Measurements from ENCODE around the gene RGL1.

RGL1 gene

GRCh38 chr1:183834568-183834967 is 29.6 kb downstream of the RGL1 start:
- Histone ChIP-seq H2AFZ (ENCODE audit: low read length) (no peak overlapping the region), H4K20me1 (ENCODE audit: insufficient read depth, low read length, poor library complexity, severe bottlenecking) (no peaks in the 10 kb centered on the region), H3K4me2 (ENCODE audit: low read depth, low read length, poor library complexity, severe bottlenecking) (no peak overlapping the region), H3K4me1 (ENCODE audit: insufficient read depth, low read length, poor library complexity, severe bottlenecking) (no peaks in the 10 kb centered on the region), H3K4me3 (ENCODE audit: low read length, poor library complexity, severe bottlenecking) (no peak overlapping the region), H3K36me3 (ENCODE audit: insufficient read depth, low read length) (no peaks in the 10 kb centered on the region), H3F3A (ENCODE audit: low read depth) (no peaks in the 10 kb centered on the region), H3K9me2 (replicated peaks; ENCODE audit: low read depth, low read length) (no peaks in the 10 kb centered on the region), H3K79me2 (ENCODE audit: insufficient read depth, low read length) (no peaks in the 10 kb centered on the region), H3K27me3 (ENCODE audit: insufficient read depth, low read length, poor library complexity, severe bottlenecking) (no peaks in the 10 kb centered on the region), H3K9ac (ENCODE audit: low read depth, low read length, poor library complexity, severe bottlenecking) (no peak overlapping the region), H3K9me3 (ENCODE audit: insufficient read depth, low read depth, low read length) (no peaks in the 10 kb centered on the region)
- TF ChIP-seq EZH2phosphoT487 (IDR thresholded peaks at IDR 0.05; ENCODE audit: borderline replicate concordance) = no peak
- TF ChIP-seq CTCF (conservative IDR thresholded peaks at IDR 0.05; ENCODE audit: low read length) = no peak

DNA sequence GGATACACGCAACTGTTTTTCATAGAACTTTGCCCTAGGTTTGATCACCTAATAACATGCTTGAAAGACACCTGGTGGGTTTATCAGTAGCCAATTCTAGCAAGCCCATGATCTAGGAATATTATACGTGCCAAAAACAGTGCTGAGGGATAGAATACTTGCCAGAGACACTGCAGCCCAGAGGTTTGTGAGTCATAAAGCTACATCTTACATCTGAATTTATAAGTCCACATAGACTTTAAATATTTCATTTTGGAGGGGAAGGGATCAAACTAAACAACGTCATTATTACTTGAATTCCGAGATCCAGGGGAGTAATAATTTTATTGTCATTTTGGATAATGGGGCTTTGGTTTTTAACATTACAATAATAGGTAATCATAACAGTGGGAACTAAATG is 31.7 kb downstream of the RGL1 start:
- H3K9me2 ChIP-seq (replicated peaks; ENCODE audit: low read depth, low read length) = no peaks in the 10 kb centered on the region
- no peaks in the 10 kb centered on the region for H3K9me3 ChIP-seq (ENCODE audit: insufficient read depth, low read depth, low read length)
- no peaks in the 10 kb centered on the region for H4K20me1 ChIP-seq (ENCODE audit: insufficient read depth, low read length, poor library complexity, severe bottlenecking)
- H2AFZ ChIP-seq (ENCODE audit: low read length) = no peak overlapping the region
- no peaks in the 10 kb centered on the region for H3K4me1 ChIP-seq (ENCODE audit: insufficient read depth, low read length, poor library complexity, severe bottlenecking)
- no peak overlapping the region for H3K4me3 ChIP-seq (ENCODE audit: low read length, poor library complexity, severe bottlenecking)
- H3K9ac ChIP-seq (ENCODE audit: low read depth, low read length, poor library complexity, severe bottlenecking) = no peak overlapping the region
- no peaks in the 10 kb centered on the region for H3F3A ChIP-seq (ENCODE audit: low read depth)
- no peak overlapping the region for H3K4me2 ChIP-seq (ENCODE audit: low read depth, low read length, poor library complexity, severe bottlenecking)
- H3K79me2 ChIP-seq (ENCODE audit: insufficient read depth, low read length) = no peaks in the 10 kb centered on the region
- H3K36me3 ChIP-seq (ENCODE audit: insufficient read depth, low read length) = no peaks in the 10 kb centered on the region
- no peak for TF ChIP-seq CTCF (conservative IDR thresholded peaks at IDR 0.05; ENCODE audit: low read length)
- TF ChIP-seq EZH2phosphoT487 (IDR thresholded peaks at IDR 0.05; ENCODE audit: borderline replicate concordance) = no peak
- H3K27me3 ChIP-seq (ENCODE audit: insufficient read depth, low read length, poor library complexity, severe bottlenecking) = no peaks in the 10 kb centered on the region

GRCh38 chr1:183837062-183837461 is 32.1 kb downstream of the RGL1 start:
- Histone ChIP-seq H2AFZ (ENCODE audit: low read length) (no peak overlapping the region), H3K79me2 (ENCODE audit: insufficient read depth, low read length) (no peaks in the 10 kb centered on the region), H3F3A (ENCODE audit: low read depth) (no peaks in the 10 kb centered on the region), H3K9ac (ENCODE audit: low read depth, low read length, poor library complexity, severe bottlenecking) (no peak overlapping the region), H3K4me1 (ENCODE audit: insufficient read depth, low read length, poor library complexity, severe bottlenecking) (no peaks in the 10 kb centered on the region), H4K20me1 (ENCODE audit: insufficient read depth, low read length, poor library complexity, severe bottlenecking) (no peaks in the 10 kb centered on the region), H3K27me3 (ENCODE audit: insufficient read depth, low read length, poor library complexity, severe bottlenecking) (no peaks in the 10 kb centered on the region), H3K36me3 (ENCODE audit: insufficient read depth, low read length) (no peaks in the 10 kb centered on the region), H3K9me2 (replicated peaks; ENCODE audit: low read depth, low read length) (no peaks in the 10 kb centered on the region), H3K4me3 (ENCODE audit: low read length, poor library complexity, severe bottlenecking) (no peak overlapping the region), H3K4me2 (ENCODE audit: low read depth, low read length, poor library complexity, severe bottlenecking) (no peak overlapping the region), H3K9me3 (ENCODE audit: insufficient read depth, low read depth, low read length) (no peaks in the 10 kb centered on the region)
- no peak for TF ChIP-seq EZH2phosphoT487 (IDR thresholded peaks at IDR 0.05; ENCODE audit: borderline replicate concordance)

DNA sequence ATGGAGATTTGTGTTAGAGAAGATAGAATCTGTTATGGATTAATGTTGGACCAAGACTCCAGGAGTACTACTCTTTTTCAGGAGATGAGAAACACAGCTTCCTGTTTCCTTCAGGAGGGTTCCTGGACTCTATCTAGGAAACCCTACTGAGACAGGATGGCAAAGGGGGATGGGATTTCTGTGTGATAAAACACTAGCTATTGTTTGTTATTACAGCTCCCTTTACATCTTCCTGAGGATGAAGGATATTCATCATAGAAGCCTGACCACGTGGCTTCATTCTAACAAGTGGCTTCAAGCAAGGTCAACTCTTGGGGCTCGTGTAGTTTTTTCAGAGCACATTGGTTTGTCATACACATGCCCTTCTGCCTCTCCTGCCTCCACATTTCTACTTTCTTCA is 33.3 kb downstream of the RGL1 start:
- H2AFZ ChIP-seq (ENCODE audit: low read length) = no peak overlapping the region
- no peaks in the 10 kb centered on the region for H4K20me1 ChIP-seq (ENCODE audit: insufficient read depth, low read length, poor library complexity, severe bottlenecking)
- peaks cover 4% of the 10 kb centered on the region for H3K4me1 ChIP-seq (ENCODE audit: insufficient read depth, low read length, poor library complexity, severe bottlenecking)
- H3K79me2 ChIP-seq (ENCODE audit: insufficient read depth, low read length) = no peaks in the 10 kb centered on the region
- TF ChIP-seq CTCF (conservative IDR thresholded peaks at IDR 0.05; ENCODE audit: low read length) = no peak
- TF ChIP-seq EZH2phosphoT487 (IDR thresholded peaks at IDR 0.05; ENCODE audit: borderline replicate concordance) = no peak
- no peak overlapping the region for H3K4me3 ChIP-seq (ENCODE audit: low read length, poor library complexity, severe bottlenecking)
- no peak overlapping the region for H3K4me2 ChIP-seq (ENCODE audit: low read depth, low read length, poor library complexity, severe bottlenecking)
- no peak overlapping the region for H3K9ac ChIP-seq (ENCODE audit: low read depth, low read length, poor library complexity, severe bottlenecking)
- H3F3A ChIP-seq (ENCODE audit: low read depth) = no peaks in the 10 kb centered on the region
- no peaks in the 10 kb centered on the region for H3K9me2 ChIP-seq (replicated peaks; ENCODE audit: low read depth, low read length)
- H3K27me3 ChIP-seq (ENCODE audit: insufficient read depth, low read length, poor library complexity, severe bottlenecking) = no peaks in the 10 kb centered on the region
- no peaks in the 10 kb centered on the region for H3K36me3 ChIP-seq (ENCODE audit: insufficient read depth, low read length)
- no peaks in the 10 kb centered on the region for H3K9me3 ChIP-seq (ENCODE audit: insufficient read depth, low read depth, low read length)
